ENCODE results near the gene COPS7A.

Gene COPS7A

GRCh38 chr12:6688543-6688998 is 35.3 kb upstream of the COPS7A start:
- no peaks in the 10 kb centered on the region for H3K9me3 ChIP-seq (ENCODE audit: control insufficient read depth, insufficient read depth, low read depth, low read length)
- peaks cover 13% of the 10 kb centered on the region for H3K4me1 ChIP-seq (ENCODE audit: control insufficient read depth, insufficient read depth, low read length)
- H3K36me3 ChIP-seq (ENCODE audit: control insufficient read depth in 2 of 2, insufficient read depth in 1 of 2, low read length in 2 of 2), result peaks cover 16 to 25% of the 10 kb centered on the region in 2 experiments; a peak in 2 of 3 replicates
- CTCF ChIA-PET, result interaction anchor here (0.7 to 1.2 kb wide), 4 partner anchors 48 to 65 kb away, joined by 3 read pairs; partner anchors contain the start of gene MLF2
- peak overlapping the region; percentile 73 for H3K4me3 ChIP-seq (ENCODE audit: low read depth, low read length)
- peak overlapping the region; percentile 99 for H3K27ac ChIP-seq (ENCODE audit: extremely low read depth, low read depth, low read length)
- POLR2A ChIA-PET, result interaction anchor here (0.6 to 2.2 kb wide), 31 partner anchors 9 to 502 kb away, joined by 3 to 104 read pairs (median 6); partner anchors contain the start of genes CDCA3, COPS7A, GAPDH and MLF2
- TF ChIP-seq ZNF155 (tag by site-specific recombination; IDR thresholded peaks at IDR 0.05) (no peak), ZNF473 (tag by site-specific recombination; IDR thresholded peaks at IDR 0.05) (no peak), SP2 (tag by site-specific recombination; IDR thresholded peaks at IDR 0.05) (peak; percentile 83), ZNF704 (tag by site-specific recombination; IDR thresholded peaks at IDR 0.05) (no peak), GFI1B (tag by site-specific recombination; IDR thresholded peaks at IDR 0.05) (no peak), ZNF707 (tag by site-specific recombination; IDR thresholded peaks at IDR 0.05) (no peak), ZNF639 (tag by site-specific recombination; IDR thresholded peaks at IDR 0.05) (no peak), ZNF121 (tag by site-specific recombination; IDR thresholded peaks at IDR 0.05) (no peak), ZNF449 (tag by site-specific recombination; IDR thresholded peaks at IDR 0.05) (no peak), ZSCAN4 (tag by site-specific recombination; IDR thresholded peaks at IDR 0.05) (no peak), ZNF645 (tag by site-specific recombination; IDR thresholded peaks at IDR 0.05) (no peak), ZNF513 (tag by site-specific recombination; IDR thresholded peaks at IDR 0.05) (no peak), KLF16 (tag by site-specific recombination; IDR thresholded peaks at IDR 0.05) (peak; percentile 49), GLIS1 (tag by site-specific recombination; IDR thresholded peaks at IDR 0.05) (no peak; the same call in 1 of the 2 replicates), ZSCAN18 (tag by site-specific recombination; IDR thresholded peaks at IDR 0.05) (no peak), ZNF560 (tag by site-specific recombination; IDR thresholded peaks at IDR 0.05; ENCODE audit: borderline replicate concordance) (no peak), ZFP41 (tag by site-specific recombination; IDR thresholded peaks at IDR 0.05; ENCODE audit: borderline replicate concordance) (no peak), ZFP69B (tag by site-specific recombination; IDR thresholded peaks at IDR 0.05) (no peak), ZNF837 (tag by site-specific recombination; IDR thresholded peaks at IDR 0.05) (no peak), PATZ1 (tag by site-specific recombination; IDR thresholded peaks at IDR 0.05) (peak; percentile 83), MZF1 (tag by site-specific recombination; IDR thresholded peaks at IDR 0.05; ENCODE audit: borderline replicate concordance) (no peak), SALL2 (tag by site-specific recombination; IDR thresholded peaks at IDR 0.05; ENCODE audit: borderline replicate concordance) (no peak), ZNF10 (tag by site-specific recombination; IDR thresholded peaks at IDR 0.05) (no peak), ZNF670 (tag by site-specific recombination; IDR thresholded peaks at IDR 0.05; ENCODE audit: low read depth) (no peak), MYNN (tag by site-specific recombination; IDR thresholded peaks at IDR 0.05; ENCODE audit: borderline replicate concordance) (no peak), ZNF610 (tag by site-specific recombination; IDR thresholded peaks at IDR 0.05; ENCODE audit: borderline replicate concordance) (no peak)
